B cell (primary cell): ENCODE measurements around the gene DUOXA2.

Source experiments
- CTCF ChIP-seq: fragments of 200-600 bp; IDR thresholded peaks from one replicate; pipeline ENCODE4 v1.8.0; 2022; ENCODE audit warnings: antibody characterized with exemption, mild to moderate bottlenecking
- EZH2 ChIP-seq: IDR thresholded peaks from 2 replicates; pipeline ENCODE4 v1.6.1; 2012; ENCODE audit warnings: borderline replicate concordance, low read depth, mild to moderate bottlenecking, moderate library complexity, low read length; ENCODE audit not compliant: insufficient read depth, poor library complexity, severe bottlenecking

DNA sequence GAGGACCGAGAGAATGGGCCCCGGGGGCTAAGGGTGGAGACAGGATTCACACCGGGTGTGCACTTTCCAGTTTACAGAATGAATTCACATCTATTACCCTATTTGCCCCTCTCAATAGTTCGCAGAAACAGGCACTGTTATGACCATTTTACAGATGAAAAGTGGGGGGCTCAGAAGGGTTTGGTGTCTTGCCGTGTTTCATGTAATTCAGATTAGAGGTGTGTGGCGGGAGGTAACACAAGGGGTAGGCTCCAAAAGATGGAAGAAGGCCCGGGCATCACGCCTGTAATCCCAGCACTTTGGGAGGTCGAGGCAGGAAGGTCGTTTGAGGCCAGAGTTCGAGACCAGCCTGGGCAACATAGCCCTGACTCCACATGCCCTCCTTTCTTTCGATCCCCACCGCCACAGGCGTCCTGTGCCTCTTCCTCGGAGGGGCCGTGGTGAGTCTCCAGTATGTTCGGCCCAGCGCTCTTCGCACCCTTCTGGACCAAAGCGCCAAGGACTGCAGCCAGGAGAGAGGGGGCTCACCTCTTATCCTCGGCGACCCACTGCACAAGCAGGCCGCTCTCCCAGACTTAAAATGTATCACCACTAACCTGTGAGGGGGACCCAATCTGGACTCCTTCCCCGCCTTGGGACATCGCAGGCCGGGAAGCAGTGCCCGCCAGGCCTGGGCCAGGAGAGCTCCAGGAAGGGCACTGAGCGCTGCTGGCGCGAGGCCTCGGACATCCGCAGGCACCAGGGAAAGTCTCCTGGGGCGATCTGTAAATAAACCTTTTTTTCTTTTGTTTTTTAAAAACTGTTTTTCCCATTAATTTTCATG, 3.4 kb downstream of the DUOXA2 start:
- TF ChIP-seq CTCF (no peak), EZH2 (peak; percentile 32)
